Activated CD4-positive, CD25-positive, alpha-beta regulatory T cell treated with anti-CD3 and anti-CD28 coated beads, Interleukin-2, amount 50 U/mL, for 16 hours (primary cell): ENCODE measurements around the gene C10orf71.

ENCODE experiments used
- DNase-seq: peaks from one replicate; pipeline ENCODE4 v3.0.0-alpha.2; 2020; ENCODE audit warnings: low read depth, low spot score

The C10orf71 gene

DNA sequence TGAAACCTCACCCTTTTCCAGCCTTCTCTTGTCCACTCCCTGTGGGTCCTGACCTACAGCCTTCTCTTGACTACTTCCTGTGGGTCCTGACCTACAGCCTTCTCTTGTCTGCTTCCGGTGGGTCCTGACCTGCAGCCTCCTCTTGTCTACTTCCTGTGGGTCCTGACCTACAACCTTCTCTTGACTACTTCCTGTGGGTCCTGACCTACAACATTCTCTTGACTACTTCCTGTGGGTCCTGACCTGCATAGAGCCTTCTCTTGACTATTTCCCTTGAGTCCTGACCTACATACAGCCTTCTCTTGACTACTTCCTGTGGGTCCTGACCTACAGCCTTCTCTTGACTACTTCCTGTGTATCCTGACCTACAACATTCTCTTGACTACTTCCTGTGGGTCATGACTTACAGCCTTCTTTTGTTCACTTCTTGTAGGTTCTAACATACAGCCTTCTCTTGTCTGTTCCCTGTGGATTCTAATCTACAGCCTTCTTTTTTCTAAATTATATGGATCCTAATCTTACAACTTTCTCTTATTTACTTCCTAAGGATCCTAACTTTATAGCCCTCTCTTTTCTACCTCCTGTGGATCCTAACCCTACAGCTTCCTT, 36.5 kb downstream of the C10orf71 start:
- no peak for DNase-seq

DNA sequence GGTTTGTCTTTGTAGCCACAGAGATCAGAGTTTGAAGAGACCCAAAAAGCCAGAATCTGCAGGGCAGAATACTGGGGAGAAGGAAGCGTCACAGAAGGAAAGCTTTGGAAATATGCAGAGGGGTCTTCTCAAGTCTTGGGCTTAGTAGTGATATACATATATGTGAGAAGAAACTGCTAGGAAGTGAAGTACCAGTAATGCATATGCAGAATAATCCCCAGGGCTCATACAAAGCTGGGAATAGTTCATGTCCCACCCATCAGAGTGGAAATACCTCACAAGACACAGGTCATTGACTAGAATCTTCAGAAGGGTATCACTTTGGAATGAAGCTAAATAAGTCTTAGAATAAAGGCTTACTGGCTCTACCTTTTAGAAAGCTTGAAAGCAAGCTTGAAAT, 39.6 kb downstream of the C10orf71 start:
- DNase-seq, result no peak

DNA sequence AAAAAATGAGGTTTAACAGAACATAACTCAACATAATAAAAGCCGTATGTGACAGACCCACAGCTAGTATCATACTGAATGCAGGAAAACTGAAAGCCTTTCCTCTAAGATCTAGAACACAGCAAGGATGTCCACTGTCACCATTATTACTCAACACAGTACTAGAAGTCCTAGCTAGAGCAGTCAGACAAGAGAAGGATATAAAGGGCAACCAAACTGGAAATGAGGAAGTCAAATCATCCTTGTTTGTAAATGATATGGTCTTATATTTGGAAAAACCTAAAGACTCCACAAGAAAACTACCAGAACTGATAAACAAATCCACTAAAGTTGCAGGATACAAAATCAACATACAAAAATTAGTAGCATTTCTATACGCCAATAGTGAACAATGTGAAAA, 45.9 kb downstream of the C10orf71 start:
- DNase-seq, result no peak

DNA sequence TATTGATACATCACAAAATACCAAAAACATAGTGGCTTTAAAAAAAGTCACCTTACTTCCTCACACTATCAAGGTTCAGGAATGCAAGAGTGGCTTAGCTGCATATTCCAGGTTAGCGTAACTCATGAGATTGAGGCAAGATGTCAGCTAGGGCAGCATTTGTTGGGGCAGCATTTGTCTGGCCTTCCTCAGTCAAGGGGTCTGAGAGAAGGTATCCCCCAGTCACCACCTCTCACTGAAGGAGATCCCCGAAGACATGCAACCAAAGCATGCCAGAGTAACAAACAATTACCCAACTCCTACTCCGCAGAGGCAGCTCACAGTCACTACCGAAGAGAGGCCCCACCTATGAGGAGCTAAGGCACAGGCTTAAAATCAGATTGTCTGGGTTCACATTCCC, 48.4 kb downstream of the C10orf71 start:
- no peak for DNase-seq

DNA sequence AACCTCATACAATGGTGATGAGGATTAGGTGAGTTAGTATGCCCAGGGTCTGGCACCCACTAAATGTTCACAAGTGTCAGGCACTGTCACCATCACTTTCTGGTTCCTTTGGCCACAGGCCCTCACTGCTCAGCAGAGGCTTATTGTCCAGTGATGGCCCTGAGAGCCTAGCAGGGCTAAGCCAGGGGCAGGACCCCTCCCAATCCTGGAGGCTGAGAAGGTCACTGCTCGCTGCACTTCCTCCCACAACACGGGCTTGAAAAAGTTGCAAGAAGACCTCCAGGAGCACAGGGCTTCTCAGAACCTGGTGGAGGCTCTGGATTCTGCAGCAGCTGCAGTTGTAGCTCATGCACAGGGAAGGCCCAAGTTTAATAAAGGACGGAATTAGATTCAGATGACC, 48.9 kb downstream of the C10orf71 start:
- no peak for DNase-seq

DNA sequence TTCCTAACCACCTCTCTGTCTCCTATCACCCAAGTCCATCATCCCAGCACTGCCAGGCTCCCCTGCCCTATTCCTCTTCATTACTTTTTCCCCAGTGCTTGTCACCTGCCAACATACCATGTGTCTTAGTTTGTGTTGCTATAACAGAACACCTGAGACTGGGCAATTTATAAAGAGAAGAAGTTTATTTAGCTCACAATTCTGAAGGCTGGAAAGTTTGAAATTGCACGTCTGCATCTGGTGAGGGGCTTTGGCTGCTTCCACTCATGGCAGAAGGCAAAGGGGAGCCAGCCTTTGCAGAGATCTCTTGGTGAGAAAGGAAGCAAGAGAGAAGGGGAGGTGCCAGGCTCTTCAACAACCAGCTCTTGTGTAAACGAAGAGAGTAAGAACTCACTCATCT, 49.6 kb downstream of the C10orf71 start:
- no peak for DNase-seq

DNA sequence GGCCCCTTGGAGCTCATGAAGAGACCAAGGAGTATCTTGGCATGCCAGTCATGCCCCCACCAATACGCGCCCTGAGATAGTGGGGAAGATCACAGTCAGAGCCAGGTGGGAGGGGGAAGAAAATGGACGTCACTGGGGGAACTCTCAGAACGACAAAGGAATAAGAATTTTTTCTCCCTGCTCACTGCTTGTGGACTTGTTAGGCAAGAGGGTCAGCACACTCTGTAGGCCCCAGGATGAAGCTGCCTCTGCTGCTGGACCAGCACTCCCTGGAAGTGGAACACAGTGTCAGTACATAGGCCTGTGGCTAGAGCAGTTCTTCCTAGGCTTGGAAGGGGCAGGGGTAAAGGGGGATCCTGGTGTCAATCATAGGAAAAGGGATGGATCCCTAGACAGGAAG, 50.4 kb downstream of the C10orf71 start:
- DNase-seq, result no peak

DNA sequence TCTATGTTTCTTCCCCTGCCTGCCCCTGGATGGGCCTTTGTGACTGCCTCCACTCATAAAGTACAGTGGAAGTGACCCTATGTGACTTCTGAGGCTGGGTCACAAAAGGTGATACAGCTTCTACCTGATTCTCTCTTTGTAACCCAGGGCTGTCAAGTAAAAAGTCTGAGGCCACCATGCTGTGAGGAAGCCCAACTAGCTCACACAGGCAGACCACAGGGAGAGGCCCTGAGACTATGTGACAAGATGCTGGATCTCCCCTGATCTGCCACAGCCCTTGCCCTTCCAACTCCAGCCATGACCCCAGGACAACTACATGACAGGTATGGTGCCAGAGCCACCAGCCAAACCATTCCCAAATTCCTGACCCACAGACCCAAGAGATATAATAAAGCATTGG, 51.2 kb downstream of the C10orf71 start:
- DNase-seq, result no peak

DNA sequence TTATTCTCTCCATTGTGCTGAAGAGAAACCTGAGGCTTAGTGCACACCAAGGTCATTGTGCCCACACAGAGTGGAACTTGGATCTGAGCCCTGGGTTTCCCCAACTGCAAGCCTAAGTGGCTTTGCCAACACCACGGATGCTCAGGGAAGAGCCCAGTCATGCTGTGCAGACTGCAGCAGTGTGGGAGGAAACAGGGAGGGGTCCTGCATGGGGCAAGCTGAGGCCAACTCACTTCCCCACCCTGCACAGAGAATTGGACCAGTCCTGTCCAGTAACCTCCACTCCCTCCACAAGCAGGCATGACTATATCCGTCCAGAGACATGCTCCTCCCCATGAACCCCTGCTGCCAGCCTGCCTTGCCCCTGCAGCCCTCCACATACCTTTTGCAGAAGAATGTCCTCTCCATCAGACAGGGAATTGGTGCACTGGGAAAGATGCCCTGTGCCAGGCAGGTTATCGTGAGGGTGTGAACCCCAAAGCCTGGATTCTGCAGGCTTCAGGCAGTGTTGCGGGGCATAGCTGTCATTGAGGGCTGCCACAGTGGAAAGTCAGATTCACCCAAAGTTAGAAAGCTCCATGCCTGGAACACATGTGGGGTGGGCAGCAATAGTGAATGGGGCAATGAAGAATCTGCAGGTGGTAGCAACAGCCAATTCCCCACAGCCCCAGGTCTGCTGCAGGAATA, 52.0 kb downstream of the C10orf71 start:
- no peak for DNase-seq

DNA sequence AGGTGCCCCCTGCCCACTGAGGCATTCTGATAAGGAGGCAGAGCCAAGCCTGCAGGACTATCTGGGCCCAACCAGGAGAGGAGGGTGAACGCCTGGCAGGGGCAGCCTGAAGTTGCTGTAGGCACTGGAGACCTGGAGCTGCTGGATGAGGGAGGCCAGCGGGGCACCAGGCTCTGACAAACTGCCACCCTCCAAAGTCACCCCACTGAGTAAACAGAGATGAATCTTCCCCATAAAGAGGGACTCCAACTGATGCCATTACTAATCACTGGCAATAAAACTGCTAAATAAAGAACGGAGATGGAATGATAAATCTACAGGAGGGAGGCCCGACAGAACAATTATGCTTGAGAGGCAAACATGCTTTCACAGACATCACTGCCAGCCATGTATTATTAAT, 52.7 kb downstream of the C10orf71 start:
- no peak for DNase-seq

DNA sequence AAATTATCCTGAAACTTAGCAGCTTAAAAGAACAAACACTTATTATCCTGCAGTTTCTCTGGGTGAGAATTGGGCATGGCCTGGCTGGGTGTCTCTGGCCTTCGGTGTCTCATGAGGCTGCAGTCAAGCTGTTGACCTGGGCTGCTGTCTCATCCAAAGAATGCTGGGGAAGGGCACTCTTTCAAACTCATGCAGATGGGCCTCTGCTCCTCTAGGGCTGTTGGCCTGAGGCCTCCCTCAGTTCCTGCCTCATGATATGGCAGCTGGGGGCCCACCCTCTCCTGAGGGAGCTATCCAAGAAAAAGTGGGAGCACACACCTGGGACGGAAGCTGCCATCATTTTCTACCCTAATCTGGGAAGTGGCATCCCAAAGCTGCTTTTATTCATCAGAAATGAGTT, 53.4 kb downstream of the C10orf71 start:
- DNase-seq, result no peak

DNA sequence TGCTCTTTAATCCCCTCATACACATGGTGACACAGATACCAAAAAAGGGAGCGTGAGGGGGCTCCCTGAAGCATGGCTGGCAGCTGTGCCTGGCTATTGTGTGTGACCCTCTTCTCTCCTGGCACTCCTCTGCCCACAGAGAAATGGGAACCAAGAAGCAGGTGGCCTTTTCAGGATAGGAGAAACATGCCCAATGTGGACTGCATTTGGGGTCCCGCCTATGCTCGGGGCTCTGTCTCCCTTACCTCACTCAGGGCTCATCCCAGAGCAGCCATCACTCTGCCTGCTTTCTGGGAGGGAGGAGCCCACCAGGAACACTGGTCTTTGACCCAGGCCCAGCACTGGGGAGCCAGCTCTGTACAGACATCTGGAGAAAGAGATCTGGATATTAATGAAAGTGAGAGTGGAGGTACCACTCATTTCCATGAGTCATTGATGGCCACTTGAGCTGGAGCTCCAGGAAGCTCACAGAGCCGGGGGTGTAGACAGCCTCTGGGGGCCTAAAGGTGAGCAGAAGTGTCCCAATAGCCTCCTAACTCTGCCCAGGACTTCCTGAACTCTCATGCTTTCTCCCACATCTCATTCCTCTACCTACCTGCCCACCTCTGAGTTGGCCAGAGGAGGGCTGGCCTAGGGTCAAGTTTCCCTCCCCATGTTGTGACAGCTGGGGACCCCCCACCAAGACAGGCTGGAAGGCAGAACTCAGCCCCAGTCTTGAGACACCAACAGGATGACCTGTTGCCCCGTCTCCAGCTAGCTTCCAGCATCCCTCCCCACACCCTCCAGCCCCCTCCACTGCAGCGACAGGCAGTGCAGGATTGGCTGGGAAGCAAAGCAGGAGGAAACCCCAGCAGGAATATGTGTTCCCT, 54.3 kb downstream of the C10orf71 start:
- DNase-seq, result no peak

DNA sequence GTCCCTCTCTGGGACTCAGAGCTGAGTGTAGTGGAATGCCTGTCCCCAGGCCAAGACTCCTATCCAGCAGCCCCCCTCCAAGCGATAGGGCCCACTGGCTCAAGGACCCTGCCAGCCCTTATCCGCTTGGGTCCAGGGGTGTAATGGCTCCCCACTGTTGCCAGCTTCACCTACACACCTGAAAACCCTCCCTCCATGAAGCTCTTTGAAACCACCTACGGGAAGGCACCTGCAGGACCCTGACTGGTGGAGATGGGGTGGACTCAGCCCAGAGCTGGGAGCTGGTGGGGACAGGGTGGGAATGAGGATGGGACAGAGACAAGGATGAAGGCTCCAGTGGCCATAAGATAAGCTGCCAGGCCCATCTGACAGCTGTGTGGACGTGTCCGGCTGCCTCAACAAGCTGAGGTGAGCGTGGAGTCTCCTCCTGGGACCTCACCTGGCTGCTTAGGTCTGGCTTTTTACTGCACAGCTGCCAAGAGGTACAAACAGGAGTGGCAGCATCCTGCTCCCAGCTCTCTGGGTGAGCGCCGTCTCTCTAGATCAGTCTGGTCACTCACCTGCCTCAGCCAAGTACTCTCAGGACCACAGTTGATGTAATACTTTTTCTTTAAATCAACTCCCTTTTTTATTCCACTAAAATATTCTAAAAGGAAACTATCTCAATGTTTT, 55.1 kb downstream of the C10orf71 start:
- DNase-seq, result no peak

DNA sequence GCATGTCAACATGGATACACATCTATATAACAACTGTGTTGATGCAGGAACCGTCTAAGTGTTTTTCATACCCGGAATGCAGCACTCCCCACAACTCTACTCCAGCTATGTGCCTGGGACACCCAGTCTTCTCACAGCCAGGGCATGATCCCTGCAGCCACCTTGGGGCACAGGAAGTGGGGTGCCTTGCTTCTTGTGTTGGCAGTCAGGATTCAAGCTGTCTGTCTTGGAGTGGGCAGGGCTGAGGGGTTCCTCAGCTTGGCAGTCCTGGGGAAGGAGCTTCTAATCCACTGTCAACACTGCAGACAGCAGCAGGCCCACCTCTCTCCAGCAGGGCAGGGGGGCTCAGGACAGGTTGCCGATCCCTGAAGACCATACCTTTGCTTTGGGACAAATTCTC, 55.6 kb downstream of the C10orf71 start:
- DNase-seq, result no peak

DNA sequence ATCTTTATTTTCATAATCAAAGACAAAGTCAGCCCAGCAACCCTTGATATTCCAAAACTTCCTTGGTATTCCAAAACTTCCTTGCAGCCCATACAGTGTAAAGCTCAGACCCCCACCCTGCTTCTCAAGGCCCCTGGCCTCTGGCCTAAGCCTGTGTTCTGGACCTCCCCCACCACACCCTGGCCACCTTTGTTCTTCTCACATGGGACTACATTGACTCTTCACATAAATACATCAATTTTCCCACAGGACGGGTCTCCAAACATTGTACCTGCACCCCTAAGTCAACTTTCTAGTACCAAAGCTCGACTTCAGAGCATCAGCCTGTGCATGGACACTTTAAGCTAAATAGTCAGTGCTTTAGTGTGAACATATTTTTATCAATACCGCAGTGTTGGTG, 56.3 kb downstream of the C10orf71 start:
- no peak for DNase-seq

DNA sequence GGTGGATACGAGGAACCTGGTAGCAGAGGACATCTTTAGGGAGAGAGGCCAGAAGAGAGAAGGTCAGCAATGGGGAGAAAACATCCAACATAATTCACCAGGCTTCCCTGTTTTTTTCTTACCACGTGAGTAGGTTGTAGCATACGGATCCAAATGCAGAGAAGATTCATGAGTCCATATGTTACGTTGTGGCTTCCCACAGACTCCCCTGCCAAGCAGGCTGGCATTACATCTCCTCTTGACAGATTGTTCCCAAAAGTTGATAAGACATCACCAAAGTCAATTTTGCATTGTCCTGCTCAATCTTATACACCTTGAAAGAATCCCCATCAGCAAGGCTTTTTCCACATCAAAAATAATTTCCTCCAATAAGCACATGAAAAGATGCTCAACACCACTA, 57.2 kb downstream of the C10orf71 start:
- no peak for DNase-seq

DNA sequence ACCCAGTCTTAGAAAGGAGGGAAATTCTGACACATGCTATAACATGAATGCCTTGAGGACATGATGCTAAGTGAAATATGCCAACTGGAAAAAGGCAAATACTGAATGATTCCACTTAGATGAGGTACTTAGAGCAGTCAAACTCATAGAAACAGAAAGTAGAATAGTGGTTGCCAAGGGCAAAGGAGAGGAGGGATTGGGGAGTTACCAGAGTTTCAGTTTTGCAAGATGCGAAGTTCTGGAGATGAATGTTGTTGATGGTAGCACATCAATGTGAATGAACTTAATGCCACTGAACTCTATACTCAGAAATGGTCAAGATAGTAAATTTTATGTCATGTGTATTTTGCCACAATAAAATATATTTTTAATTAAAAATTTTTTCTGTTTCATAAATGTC, 58.0 kb downstream of the C10orf71 start:
- no peak for DNase-seq

DNA sequence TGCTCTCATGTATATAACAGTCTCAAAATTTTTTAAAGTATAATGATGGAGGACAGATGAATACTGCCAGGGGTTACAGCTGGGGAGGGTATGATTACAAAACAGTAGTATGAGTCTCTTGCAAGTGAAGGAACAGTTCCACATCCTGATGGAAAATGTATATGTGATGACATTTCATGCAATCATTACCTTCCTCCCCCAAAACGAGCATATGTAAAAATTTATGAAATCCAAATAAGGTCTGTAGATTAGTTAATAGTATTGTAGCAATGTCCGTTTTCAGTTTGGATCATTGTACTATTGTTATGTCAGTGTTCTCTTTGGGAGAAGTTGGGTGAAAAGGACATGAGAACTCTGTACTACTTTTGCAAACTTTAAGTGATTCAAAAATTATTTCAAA, 58.9 kb downstream of the C10orf71 start:
- no peak for DNase-seq

DNA sequence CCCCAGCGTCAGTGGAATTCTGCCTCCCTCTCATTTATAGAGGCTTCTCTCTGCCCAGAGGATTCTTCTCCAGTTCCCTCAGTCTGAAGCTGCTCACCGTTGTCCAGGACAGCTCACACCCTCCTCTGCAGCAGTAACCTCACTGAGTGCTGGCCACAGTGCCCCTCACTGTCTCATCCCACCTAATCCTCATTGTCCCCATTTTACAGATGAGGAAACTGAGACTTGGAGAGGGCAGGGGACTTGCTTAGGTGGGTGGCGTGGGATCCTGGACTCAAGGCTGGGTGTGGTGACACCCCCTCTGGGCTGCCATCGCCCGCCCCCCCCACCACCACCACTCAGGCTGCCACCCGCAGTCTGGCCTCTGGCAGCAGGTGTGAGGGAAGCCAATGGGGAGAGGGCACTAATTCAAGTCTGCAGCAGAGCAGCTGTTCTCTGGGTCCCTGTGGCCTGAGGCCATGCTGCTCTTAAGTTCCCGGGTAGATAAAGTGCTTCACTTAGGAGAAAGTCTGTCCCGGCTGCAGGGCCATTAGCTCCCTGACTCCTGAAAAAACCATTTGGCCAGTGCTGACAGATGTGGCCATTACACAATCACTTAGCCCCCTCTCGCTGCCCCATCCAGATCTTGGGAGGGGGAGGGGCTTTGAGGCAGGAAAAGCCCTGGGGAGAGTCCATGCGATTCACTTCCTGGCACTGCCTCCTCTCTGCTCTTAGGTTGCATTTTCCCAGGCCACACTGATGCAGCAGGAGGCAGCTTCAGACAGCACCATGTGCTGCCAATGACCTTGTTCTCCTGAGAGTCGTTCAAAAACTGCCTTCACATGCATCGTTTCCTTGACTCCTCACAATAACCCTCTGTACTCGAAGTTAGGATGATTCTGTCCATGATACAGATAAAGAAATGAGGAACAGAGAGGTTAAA, 60.6 kb downstream of the C10orf71 start:
- DNase-seq, result no peak

DNA sequence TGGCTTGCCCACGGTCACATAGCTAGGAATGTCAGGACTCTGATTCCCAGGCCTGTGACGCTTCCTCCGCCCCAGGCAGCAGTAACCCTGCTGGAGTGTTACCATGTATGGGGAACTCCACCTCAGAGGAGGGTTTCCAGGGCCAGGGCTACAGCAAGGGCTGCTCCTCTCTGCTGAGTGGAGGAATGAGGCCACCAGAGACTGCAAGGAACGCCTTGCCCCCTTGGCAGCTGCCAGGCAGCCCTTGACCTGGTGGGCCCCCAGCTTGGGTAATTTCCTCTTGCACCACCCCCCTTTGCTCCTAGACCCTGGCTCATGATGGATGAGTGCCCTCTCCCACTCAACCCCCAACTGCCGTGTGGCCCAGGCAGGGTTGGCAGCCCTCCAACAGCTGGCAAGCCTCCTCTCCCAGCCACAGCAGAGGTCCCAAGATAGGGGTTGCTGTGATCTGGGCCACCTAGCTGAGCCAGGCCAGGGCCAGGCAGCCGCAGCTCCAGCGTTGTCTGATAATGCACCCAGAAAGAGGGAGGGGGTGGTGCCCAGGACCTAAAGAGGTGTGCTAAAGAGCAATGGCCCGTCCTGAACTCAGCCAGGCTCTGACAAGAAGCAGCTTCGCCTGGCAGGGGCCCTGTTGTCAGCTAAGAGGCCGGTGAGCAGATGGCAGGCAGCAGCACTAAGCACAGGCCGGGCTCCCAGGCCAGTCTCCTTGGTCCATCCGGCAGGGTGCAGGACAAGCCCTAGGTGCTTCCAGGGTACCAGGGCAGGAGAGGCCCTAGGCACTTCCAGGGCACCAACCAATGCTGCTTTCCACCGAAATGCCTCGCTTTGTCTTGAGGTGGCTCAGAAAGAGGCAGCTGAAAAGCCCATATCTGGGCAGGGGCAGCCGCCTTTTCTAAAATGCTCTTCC, 61.6 kb downstream of the C10orf71 start:
- DNase-seq, result no peak
